ENCODE measurements around the gene CYB5B. TPM values are rescaled to one million over a fixed set of nuclear protein-coding genes. Genes with fewer than 3 reads are reported as not detected.

CYB5B gene
- total and polyA plus RNA-seq, 2 donors (not counting 3 experiments of a cell fraction or from before 2014, with no cell fraction given), result 175 to 176 TPM

DNA sequence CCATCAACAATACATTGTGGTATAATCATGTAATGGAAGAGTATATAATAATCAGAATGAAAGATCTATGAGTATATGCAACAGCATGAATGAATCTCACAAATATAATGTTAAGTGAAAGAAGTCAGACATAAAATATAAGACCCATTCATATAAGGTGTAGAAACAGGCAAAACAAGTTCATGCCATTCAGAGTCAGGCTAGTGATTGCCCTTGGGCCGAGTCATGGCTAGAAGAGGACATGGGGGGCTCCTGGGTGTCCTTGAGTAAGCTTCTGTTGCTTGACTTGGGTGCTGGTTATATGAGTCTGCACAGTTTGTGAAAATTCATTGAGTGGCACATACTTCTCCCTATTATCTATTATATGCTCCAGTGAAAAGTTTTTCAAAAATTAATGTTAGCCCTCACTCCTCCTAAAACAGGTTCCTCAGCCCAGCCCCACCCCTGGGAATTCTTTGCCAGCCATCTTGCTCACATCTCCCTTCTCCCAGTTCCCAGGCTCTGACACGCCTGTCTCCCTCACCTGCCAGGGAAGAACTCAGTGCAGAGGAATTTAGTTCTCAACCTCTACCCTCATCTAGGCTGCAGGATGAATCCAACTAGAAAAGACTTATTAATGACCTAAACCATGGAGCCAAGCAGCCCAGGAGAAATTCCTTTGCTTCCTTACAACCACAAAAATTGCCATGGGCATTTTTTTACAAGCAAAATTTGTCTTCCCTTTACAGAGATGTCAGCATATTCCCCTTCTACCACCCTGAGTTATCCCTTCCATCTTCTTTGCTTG lies 89.0 kb downstream of the CYB5B start:
- intact Hi-C loops (cut with micrococcal nuclease), result no loop called here
- POLR2A ChIA-PET, result no interaction called here
- Histone ChIP-seq H3K9me3 (replicated peaks; ENCODE audit: control insufficient read depth, insufficient read depth, low read length) (no peaks in the 10 kb centered on the region), H3K27ac (ENCODE audit: insufficient read depth, low read depth, low read length) (no peak overlapping the region), H3K4me1 (ENCODE audit: control insufficient read depth, extremely low read depth, insufficient read depth, low read length) (no peaks in the 10 kb centered on the region), H3K9me1 (replicated peaks; ENCODE audit: control insufficient read depth, extremely low read depth, insufficient read depth, low read length) (no peaks in the 10 kb centered on the region), H3K36me3 (ENCODE audit: control insufficient read depth in 2 of 2, extremely low read depth in 1 of 2, insufficient read depth in 2 of 2, low read length in 2 of 2) (no peaks in the 10 kb centered on the region), H4K20me1 (replicated peaks; ENCODE audit: control insufficient read depth, extremely low read depth, insufficient read depth, low read length) (no peaks in the 10 kb centered on the region), H3K4me2 (ENCODE audit: insufficient read depth, low read length) (no peak overlapping the region), H3K79me2 (ENCODE audit: control insufficient read depth, insufficient read depth, low read length) (no peaks in the 10 kb centered on the region), H2AFZ (ENCODE audit: low read depth, low read length) (no peak overlapping the region), H3K27me3 (ENCODE audit: control insufficient read depth in 2 of 2, insufficient read depth in 2 of 2, low read length in 2 of 2) (peaks cover 0 to 3% of the 10 kb centered on the region in 2 experiments), H3K4me3 (replicated peaks in 1 of 3; ENCODE audit: insufficient read depth in 1 of 3, low read depth in 1 of 3, low read length in 3 of 3) (no peak overlapping the region), H3K9ac (replicated peaks; ENCODE audit: extremely low read depth, insufficient read depth, low read length) (no peak overlapping the region)
- TF ChIP-seq, protein P1, sequence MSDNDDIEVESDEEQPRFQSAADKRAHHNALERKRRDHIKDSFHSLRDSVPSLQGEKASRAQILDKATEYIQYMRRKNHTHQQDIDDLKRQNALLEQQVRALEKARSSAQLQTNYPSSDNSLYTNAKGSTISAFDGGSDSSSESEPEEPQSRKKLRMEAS (IDR thresholded peaks at IDR 0.05; ENCODE audit: insufficient read depth, insufficient read length), result no peak
- TF ChIP-seq POLR2A (IDR thresholded peaks at IDR 0.05; ENCODE audit: low read depth, low read length) (no peak), GATA2 (IDR thresholded peaks at IDR 0.05; ENCODE audit: insufficient read depth, insufficient read length, low read depth, low read length) (no peak), JUN (IDR thresholded peaks at IDR 0.05; ENCODE audit: borderline replicate concordance, insufficient read depth, insufficient read length, low read depth) (no peak), POLR2AphosphoS5 (IDR thresholded peaks at IDR 0.05; ENCODE audit: insufficient read depth, low read depth, low read length) (no peak), EZH2 (IDR thresholded peaks at IDR 0.05; ENCODE audit: borderline replicate concordance, low read depth, low read length, severe bottlenecking) (no peak), MYC (IDR thresholded peaks at IDR 0.05; ENCODE audit: low read depth, low read length) (no peak), FOS (IDR thresholded peaks at IDR 0.05; ENCODE audit: borderline replicate concordance, insufficient read depth, low read length) (no peak)
- TF ChIP-seq, protein P2, sequence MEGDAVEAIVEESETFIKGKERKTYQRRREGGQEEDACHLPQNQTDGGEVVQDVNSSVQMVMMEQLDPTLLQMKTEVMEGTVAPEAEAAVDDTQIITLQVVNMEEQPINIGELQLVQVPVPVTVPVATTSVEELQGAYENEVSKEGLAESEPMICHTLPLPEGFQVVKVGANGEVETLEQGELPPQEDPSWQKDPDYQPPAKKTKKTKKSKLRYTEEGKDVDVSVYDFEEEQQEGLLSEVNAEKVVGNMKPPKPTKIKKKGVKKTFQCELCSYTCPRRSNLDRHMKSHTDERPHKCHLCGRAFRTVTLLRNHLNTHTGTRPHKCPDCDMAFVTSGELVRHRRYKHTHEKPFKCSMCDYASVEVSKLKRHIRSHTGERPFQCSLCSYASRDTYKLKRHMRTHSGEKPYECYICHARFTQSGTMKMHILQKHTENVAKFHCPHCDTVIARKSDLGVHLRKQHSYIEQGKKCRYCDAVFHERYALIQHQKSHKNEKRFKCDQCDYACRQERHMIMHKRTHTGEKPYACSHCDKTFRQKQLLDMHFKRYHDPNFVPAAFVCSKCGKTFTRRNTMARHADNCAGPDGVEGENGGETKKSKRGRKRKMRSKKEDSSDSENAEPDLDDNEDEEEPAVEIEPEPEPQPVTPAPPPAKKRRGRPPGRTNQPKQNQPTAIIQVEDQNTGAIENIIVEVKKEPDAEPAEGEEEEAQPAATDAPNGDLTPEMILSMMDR (IDR thresholded peaks at IDR 0.05; ENCODE audit: extremely low read depth in 1 of 2, insufficient read depth in 1 of 2, low read depth in 1 of 2, low read length in 2 of 2), result no peak
- FAIRE-seq, result no peak
- BruUV-seq (replicated peaks), result no TSS peak
- dilution Hi-C loops (cut with MboI; ENCODE audit: extremely low pct_ligation_motif_present, low sequenced_read_pairs), result no loop called here
- DNase-seq (ENCODE audit: low read depth, low spot score), result no peak
- CTCF ChIA-PET, result interaction anchor here (1.4 kb wide), 1 partner anchor 10 kb away, joined by 3 read pairs; no protein-coding TSS in a partner anchor

All from endothelial cell of umbilical vein (primary cell).